GM18520 (cell line): Measurements from ENCODE around the gene MPRIP.
"Not testable (repeated sequence)": the region's sequence is repeated elsewhere in the genome, so short reads cannot be mapped to it uniquely, and the experiment has no call there.

Source experiments
- ATAC-seq: cut with Tn5 transposase; IDR thresholded peaks from one replicate; pipeline ENCODE4 v1.9.1; 2021; ENCODE audit not compliant: unreplicated experiment

The MPRIP gene

GRCh38 chr17:17042384-17042736 lies at the start of gene MPRIP:
Gene MPRIP, plus strand, starts transcription at chr17:17042457. Its CDS starts 392 bp downstream, at chr17:17042849.
- ATAC-seq = no peak

DNA sequence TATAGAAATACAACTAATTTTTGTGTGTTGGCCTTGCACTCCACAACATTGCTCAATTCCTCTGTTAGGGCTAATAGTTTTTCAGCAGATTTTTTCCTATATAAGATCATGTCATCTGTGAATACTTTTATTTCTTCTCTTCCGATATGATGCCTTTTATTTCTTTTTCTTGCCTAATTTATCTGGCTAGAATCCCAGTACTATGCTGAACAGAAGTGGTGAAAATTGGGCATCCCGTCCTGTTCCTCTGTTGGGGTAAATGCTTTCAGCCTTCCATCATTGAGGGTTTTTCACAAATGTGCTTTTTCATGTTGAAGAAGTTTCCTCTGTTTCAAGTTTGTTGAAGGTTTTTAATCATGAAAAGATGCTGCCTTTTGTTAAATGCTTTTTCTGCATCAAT lies 47.6 kb upstream of the MPRIP start:
- no peak for ATAC-seq

- ATAC-seq = no peak
Measured at GRCh38 chr17:16995930-16996329, 46.3 kb upstream of the MPRIP start.

DNA sequence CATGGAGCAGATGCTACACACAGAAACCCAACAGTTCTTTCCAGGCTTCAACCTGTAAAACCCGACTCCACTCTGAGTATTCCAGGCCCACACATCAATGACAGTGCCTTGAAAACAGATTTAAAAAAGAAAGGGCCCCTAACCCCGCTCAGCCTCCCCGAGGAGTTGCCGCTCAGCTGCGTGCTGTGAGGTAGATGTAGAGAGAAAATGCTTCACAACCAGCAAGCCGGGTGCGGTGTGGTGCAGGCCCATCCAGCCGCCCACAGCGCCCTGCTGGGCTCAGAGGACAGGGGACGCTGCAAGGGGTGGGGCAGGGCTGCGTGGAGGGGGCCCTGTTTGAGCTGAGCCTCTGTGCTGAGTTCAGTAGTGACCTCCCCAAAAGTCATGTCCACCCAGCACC lies 45.5 kb upstream of the MPRIP start:
- not testable (repeated sequence) for ATAC-seq

GRCh38 chr17:16997514-16998429 lies 44.5 kb upstream of the MPRIP start:
- ATAC-seq = peak; percentile 53

- no peak for ATAC-seq
Measured at GRCh38 chr17:16999931-17000625, 42.2 kb upstream of the MPRIP start.

DNA sequence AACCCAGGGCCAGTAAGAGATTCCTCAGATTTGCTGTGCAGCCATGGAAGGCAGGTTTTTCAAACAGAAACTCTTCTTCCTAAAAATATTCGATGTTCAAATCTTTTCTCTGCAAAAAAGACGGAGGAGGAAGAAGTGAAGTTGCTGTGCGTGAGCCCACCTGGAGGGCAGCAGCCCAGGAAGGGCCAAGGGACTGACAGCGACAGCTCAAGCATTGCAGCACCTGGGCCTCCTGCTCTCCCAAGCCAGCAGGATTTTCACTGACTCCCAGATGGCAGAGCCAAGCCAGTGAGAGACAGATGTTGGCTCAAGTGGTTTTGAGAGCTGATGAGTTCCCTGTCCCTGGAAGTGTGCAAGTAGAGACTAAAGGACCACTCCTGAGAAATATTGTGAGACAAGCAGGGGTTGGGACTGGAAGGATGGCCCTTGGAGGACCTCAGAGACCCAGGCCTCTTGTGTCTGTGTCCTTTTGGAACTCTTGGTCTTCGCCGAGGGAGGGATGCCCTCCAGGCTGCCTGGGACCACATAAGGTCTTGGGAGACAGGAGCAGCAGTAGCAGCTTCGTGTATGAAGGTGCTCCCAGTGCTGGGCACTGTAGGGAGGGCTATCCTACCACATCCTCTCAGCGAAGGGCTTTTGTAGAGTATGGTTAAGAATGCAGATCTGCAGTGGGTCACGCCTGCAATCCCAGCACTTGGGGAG lies 41.0 kb upstream of the MPRIP start:
- ATAC-seq = no peak

DNA sequence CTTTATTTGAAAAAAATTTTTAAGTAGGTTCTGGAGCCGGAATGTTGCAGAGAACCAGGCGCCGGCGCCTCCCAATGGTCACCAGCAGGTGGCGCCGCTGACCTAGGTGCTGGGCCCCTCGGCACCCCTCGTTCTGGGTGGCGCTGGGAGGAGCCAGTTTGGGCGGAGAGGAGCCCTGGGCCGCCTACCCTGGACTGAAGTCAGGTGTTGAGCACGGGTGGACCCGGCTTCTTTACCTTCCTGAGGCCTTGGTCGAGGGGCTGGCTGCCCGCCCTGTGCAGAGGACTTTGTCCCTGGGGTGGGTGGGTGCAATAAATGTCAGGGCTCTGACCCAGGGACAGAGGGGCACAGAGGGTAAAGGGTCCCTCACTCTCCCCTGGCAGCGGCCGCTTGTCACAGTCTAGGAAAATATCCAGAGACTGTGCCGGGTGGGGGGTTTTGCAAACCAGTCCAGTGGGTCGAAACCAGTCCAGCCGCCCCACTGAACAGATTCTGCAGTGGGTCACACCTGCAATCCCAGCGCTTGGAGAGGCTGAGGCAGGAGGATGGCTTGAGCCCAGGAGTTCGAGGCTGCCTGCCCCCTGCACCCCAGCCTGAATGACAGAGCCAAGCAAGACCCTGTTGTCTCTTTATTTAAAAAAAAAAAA lies 40.3 kb upstream of the MPRIP start:
- ATAC-seq = no peak

GRCh38 chr17:17002731-17003715 lies 39.2 kb upstream of the MPRIP start:
- not testable (repeated sequence) for ATAC-seq

DNA sequence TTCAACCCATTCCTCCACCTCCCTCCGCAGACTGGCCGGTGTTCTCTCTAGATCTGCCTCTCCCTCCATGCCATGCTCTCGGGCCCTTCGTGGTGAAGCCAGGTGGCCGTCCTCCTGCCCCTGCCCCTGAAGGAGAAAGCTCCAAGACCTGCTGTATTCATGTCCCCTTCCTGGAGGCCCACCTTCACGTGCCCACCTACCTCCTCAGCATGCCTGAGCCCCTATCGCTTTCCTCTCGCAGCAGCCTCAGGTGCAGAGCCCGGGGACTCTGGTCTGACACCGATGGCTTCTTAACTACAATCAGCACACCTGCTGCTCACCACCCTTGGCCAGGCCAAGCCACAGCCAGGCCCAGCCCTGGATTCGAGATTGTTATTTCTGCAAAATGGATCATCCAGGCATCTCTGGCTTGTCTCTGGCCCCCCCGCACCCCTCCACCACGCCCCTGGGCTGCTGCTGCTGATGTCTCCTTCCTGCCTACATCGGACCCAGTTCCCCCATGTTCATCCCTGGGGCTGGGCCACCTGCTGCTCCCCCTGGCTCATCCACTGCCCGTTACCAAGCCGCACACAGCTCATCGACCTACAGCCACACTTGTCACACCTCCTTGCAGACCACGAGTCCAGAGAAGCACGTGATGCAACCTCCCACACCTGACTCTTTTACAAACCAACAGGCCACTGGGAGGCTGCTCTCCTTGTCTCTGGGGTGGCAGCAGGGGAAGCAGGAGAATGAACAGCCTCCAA lies 37.8 kb upstream of the MPRIP start:
- no peak for ATAC-seq

GRCh38 chr17:17004997-17005614 lies 37.2 kb upstream of the MPRIP start:
- not testable (repeated sequence) for ATAC-seq

- not testable (repeated sequence) for ATAC-seq
Measured at GRCh38 chr17:17007891-17008290, 34.4 kb upstream of the MPRIP start.

GRCh38 chr17:17008621-17009397 lies 33.4 kb upstream of the MPRIP start:
- ATAC-seq = not testable (repeated sequence)

GRCh38 chr17:17009972-17010371 lies 32.3 kb upstream of the MPRIP start:
- not testable (repeated sequence) for ATAC-seq

- not testable (repeated sequence) for ATAC-seq
Measured at GRCh38 chr17:17010545-17011034, 31.7 kb upstream of the MPRIP start.

GRCh38 chr17:17011043-17011907 lies 31.0 kb upstream of the MPRIP start:
- not testable (repeated sequence) for ATAC-seq
